Kidney epithelial cell (primary cell): ENCODE measurements around the gene EGF. TPM values are rescaled to one million over a fixed set of nuclear protein-coding genes. Genes with fewer than 3 reads are reported as not detected.

Source experiments
- DNase-seq: peaks from one replicate; pipeline ENCODE4 v3.0.0-alpha.2; 2010; ENCODE audit warnings: low read depth
- H3K27me3 ChIP-seq: 2 replicates; pipeline ENCODE4 v1.6.0; 2011; ENCODE audit warnings: low read length; ENCODE audit not compliant: control insufficient read depth, insufficient read depth
- H3K36me3 ChIP-seq: 2 replicates; pipeline ENCODE4 v1.5.1; 2011; ENCODE audit warnings: low read length; ENCODE audit not compliant: control insufficient read depth, insufficient read depth
- H3K4me3 ChIP-seq: 2 replicates; pipeline ENCODE4 v1.5.1; 2011; ENCODE audit warnings: low read depth, mild to moderate bottlenecking, control low read depth, low read length
- CTCF ChIP-seq: IDR thresholded peaks from 2 replicates; pipeline ENCODE4 v1.5.1; 2011; ENCODE audit warnings: mild to moderate bottlenecking, moderate library complexity, low read length, control low read depth, inconsistent platforms; ENCODE audit not compliant: insufficient read depth, poor library complexity, severe bottlenecking
- total RNA-seq: library from RNA; depleted of rRNA; stranded (reverse); fragments of >200 nt; gene quantifications from 2 replicates; pipeline ENCODE4 v1.2.3, GENCODE V29; 2015

Gene EGF
- total RNA-seq, 1 donor from 2014 or later: 0.21 TPM

- Histone ChIP-seq H3K36me3 (no peaks in the 10 kb centered on the region), H3K4me3 (no peak overlapping the region), H3K27me3 (no peaks in the 10 kb centered on the region)
- DNase-seq: no peak
- no peak for TF ChIP-seq CTCF
Observed at GRCh38 chr4:109902559-109903251, 10.0 kb upstream of the EGF start.

GRCh38 chr4:109908731-109909130, 4.0 kb upstream of the EGF start:
- DNase-seq: no peak
- no peaks in the 10 kb centered on the region for H3K27me3 ChIP-seq
- no peaks in the 10 kb centered on the region for H3K36me3 ChIP-seq
- no peak overlapping the region for H3K4me3 ChIP-seq
- no peak for TF ChIP-seq CTCF

- Histone ChIP-seq H3K36me3 (no peaks in the 10 kb centered on the region), H3K27me3 (no peaks in the 10 kb centered on the region), H3K4me3 (no peak overlapping the region)
- no peak for DNase-seq
- no peak for TF ChIP-seq CTCF
Observed at GRCh38 chr4:109910256-109910655, 2.4 kb upstream of the EGF start.

GRCh38 chr4:109913596-109914241, 1.0 kb downstream of the EGF start:
- TF ChIP-seq CTCF: no peak
- Histone ChIP-seq H3K4me3 (no peak overlapping the region), H3K36me3 (no peaks in the 10 kb centered on the region), H3K27me3 (no peaks in the 10 kb centered on the region)
- DNase-seq: no peak

GRCh38 chr4:109914322-109914721, 1.6 kb downstream of the EGF start:
- H3K27me3 ChIP-seq: no peaks in the 10 kb centered on the region
- TF ChIP-seq CTCF: no peak
- no peaks in the 10 kb centered on the region for H3K36me3 ChIP-seq
- no peak for DNase-seq
- H3K4me3 ChIP-seq: no peak overlapping the region
